NCI-H2081 (cell line): ENCODE measurements around the gene MAGI1.
"Not testable (repeated sequence)": the region's sequence is repeated elsewhere in the genome, so short reads cannot be mapped to it uniquely, and the experiment has no call there.

Experiments used
- DNase-seq, 2 experiments: peaks; one replicate each; lab custom pipeline; 2025; lab: John Stamatoyannopoulos, UW

The MAGI1 gene

GRCh38 chr3:65560901-65561300 lies 477.8 kb downstream of the MAGI1 start:
- no peak for DNase-seq

GRCh38 chr3:65560133-65560532 lies 478.6 kb downstream of the MAGI1 start:
- DNase-seq, result no peak

GRCh38 chr3:65559643-65560042 lies 479.1 kb downstream of the MAGI1 start:
- DNase-seq, result no peak

GRCh38 chr3:65558826-65559225 lies 479.9 kb downstream of the MAGI1 start:
- no peak for DNase-seq

- DNase-seq, result no peak
Measured at GRCh38 chr3:65557899-65558564, 480.7 kb downstream of the MAGI1 start.

GRCh38 chr3:65556934-65557577 lies 481.7 kb downstream of the MAGI1 start:
- DNase-seq, result no peak

GRCh38 chr3:65552434-65552833 lies 486.3 kb downstream of the MAGI1 start:
- no peak for DNase-seq

GRCh38 chr3:65551945-65552344 lies 486.8 kb downstream of the MAGI1 start:
- peak in 1 of 2 experiments; percentile 6 for DNase-seq

GRCh38 chr3:65550137-65550536 lies 488.6 kb downstream of the MAGI1 start:
- no peak for DNase-seq

- DNase-seq, result no peak
Measured at GRCh38 chr3:65549626-65549959, 489.1 kb downstream of the MAGI1 start.

GRCh38 chr3:65548848-65549625 lies 489.7 kb downstream of the MAGI1 start:
- DNase-seq, result no peak

- DNase-seq, result no peak
Measured at GRCh38 chr3:65545429-65545828, 493.3 kb downstream of the MAGI1 start.

- DNase-seq, result not testable (repeated sequence)
Measured at GRCh38 chr3:65543391-65543790, 495.3 kb downstream of the MAGI1 start.

- no peak for DNase-seq
Measured at GRCh38 chr3:65540666-65541065, 498.1 kb downstream of the MAGI1 start.

- no peak for DNase-seq
Measured at GRCh38 chr3:65539616-65540015, 499.1 kb downstream of the MAGI1 start.

GRCh38 chr3:65538101-65538500 lies 500.6 kb downstream of the MAGI1 start:
- no peak for DNase-seq

- DNase-seq, result no peak
Measured at GRCh38 chr3:65537109-65537508, 501.6 kb downstream of the MAGI1 start.

GRCh38 chr3:65535260-65535659 lies 503.5 kb downstream of the MAGI1 start:
- DNase-seq, result no peak

GRCh38 chr3:65534805-65535204 lies 503.9 kb downstream of the MAGI1 start:
- DNase-seq, result peak; percentile 29 to 48

- no peak for DNase-seq
Measured at GRCh38 chr3:65532749-65533148, 506.0 kb downstream of the MAGI1 start.

GRCh38 chr3:65532215-65532614 lies 506.5 kb downstream of the MAGI1 start:
- no peak for DNase-seq

- no peak for DNase-seq
Measured at GRCh38 chr3:65531499-65531898, 507.2 kb downstream of the MAGI1 start.

- no peak for DNase-seq
Measured at GRCh38 chr3:65526656-65527055, 512.1 kb downstream of the MAGI1 start.
